Measurements from ENCODE around the gene TMEM242. TPM values are rescaled to one million over a fixed set of nuclear protein-coding genes. Genes with fewer than 3 reads are reported as not detected.

Gene TMEM242
- total and polyA plus RNA-seq, 2 of the 8 experiments (the other 6 are each of a cell fraction or from before 2014, with no cell fraction given) = 2.4 to 9.0 TPM

- Histone ChIP-seq H2BK12ac (ENCODE audit: low read depth, low read length) (no peak overlapping the region), H3K79me1 (ENCODE audit: low read depth, low read length) (peaks cover 6% of the 10 kb centered on the region; the same call in 1 of the 2 replicates), H4K20me1 (replicated peaks in 1 of 2; ENCODE audit: control insufficient read depth in 1 of 2, insufficient read depth in 2 of 2, low read length in 2 of 2) (peaks cover 0 to 6% of the 10 kb centered on the region in 2 experiments), H2AK5ac (ENCODE audit: low read depth, low read length) (no peak overlapping the region), H3K36me3 (ENCODE audit: control insufficient read depth in 2 of 4, insufficient read depth in 4 of 4, low read length in 3 of 4) (peaks cover 8 to 23% (median 20%) of the 10 kb centered on the region in 4 experiments), H4K8ac (ENCODE audit: extremely low read depth, insufficient read depth, low read length) (no peak overlapping the region; the same call in 1 of the 2 replicates), H2BK20ac (ENCODE audit: low read length) (no peak overlapping the region), H3K14ac (ENCODE audit: insufficient read length) (no peak overlapping the region), H3K4ac (replicated peaks; ENCODE audit: insufficient read length, low read depth, low read length) (no peak overlapping the region), H3K79me2 (ENCODE audit: control insufficient read depth in 1 of 2, insufficient read depth in 2 of 2, low read length in 2 of 2) (no peaks in the 10 kb centered on the region), H2BK15ac (ENCODE audit: low read length) (no peak overlapping the region), H3K9me3 (ENCODE audit: insufficient read depth in 2 of 2, low read depth in 1 of 2, low read length in 1 of 2) (no peaks in the 10 kb centered on the region), H3K27ac (ENCODE audit: low read depth, low read length) (no peak overlapping the region), H2BK120ac (replicated peaks; ENCODE audit: low read depth, low read length) (no peak overlapping the region), H3K27me3 (replicated peaks in 1 of 4; ENCODE audit: control insufficient read depth in 3 of 4, extremely low read depth in 1 of 4, insufficient read depth in 3 of 4, low read length in 3 of 4) (no peaks in the 10 kb centered on the region), H2AFZ (ENCODE audit: low read length) (no peak overlapping the region), H3K18ac (ENCODE audit: extremely low read depth, low read length) (no peak overlapping the region), H3K4me3 (ENCODE audit: extremely low read depth in 1 of 4, insufficient read depth in 2 of 4, low read depth in 3 of 4, low read length in 4 of 4) (no peak overlapping the region), H3K56ac (replicated peaks; ENCODE audit: insufficient read length, low read depth, low read length) (no peak overlapping the region), H4K5ac (ENCODE audit: insufficient read length, low read depth, low read length) (no peak overlapping the region), H4K91ac (replicated peaks; ENCODE audit: insufficient read length, low read length) (no peak overlapping the region), H3K4me2 (ENCODE audit: insufficient read depth in 1 of 2, low read depth in 2 of 2, low read length in 2 of 2) (no peak overlapping the region), H3K23me2 (ENCODE audit: low read depth, low read length) (no peaks in the 10 kb centered on the region), H3K4me1 (replicated peaks in 1 of 4; ENCODE audit: control insufficient read depth in 3 of 4, insufficient read depth in 4 of 4, low read length in 3 of 4) (no peaks in the 10 kb centered on the region), H3K23ac (ENCODE audit: insufficient read length) (no peak overlapping the region), H2BK5ac (ENCODE audit: low read depth, low read length) (peak overlapping the region; percentile 16; the same call in 1 of the 2 replicates), H3K9ac (replicated peaks in 1 of 4; ENCODE audit: extremely low read depth in 1 of 4, low read depth in 3 of 4, low read length in 3 of 4) (0 out of 7 replicates have a peak overlapping the region, but pooled peaks of 1 of the 4 experiments have one; percentile 13)
- DNase-seq (ENCODE audit: low read depth in 1 of 2, low spot score in 2 of 2) (no peak), FAIRE-seq (peak; percentile 24)
- POLR2A ChIA-PET (ENCODE audit: partially characterized antibody) = no interaction called here
- WGBS, 2 experiments (ENCODE audit: extremely low coverage in 1 of 2, insufficient coverage in 1 of 2, insufficient read length in 1 of 2, insufficient replicate concordance in 2 of 2, low coverage in 1 of 2, low lambda C conversion rate in 2 of 2, missing lambda C conversion rate in 1 of 2) = 63% methylated on average over 9 of the region's 9 CpGs; no CpG with 5 or more reads in 1 of the 2 experiments
- CTCF ChIA-PET (ENCODE audit: partially characterized antibody) = no interaction called here
- TF ChIP-seq GTF2F1 (IDR thresholded peaks at IDR 0.05; ENCODE audit: borderline replicate concordance, low read depth, low read length) (no peak), SUZ12 (IDR thresholded peaks at IDR 0.05; ENCODE audit: low read length) (no peak), CTCF (IDR thresholded peaks at IDR 0.05; ENCODE audit: control extremely low read depth in 1 of 3, insufficient read depth in 1 of 3, low read depth in 1 of 3, low read length in 3 of 3) (no peak), MAFK (IDR thresholded peaks at IDR 0.05; ENCODE audit: low read depth, low read length) (no peak), CTBP2 (IDR thresholded peaks at IDR 0.05; ENCODE audit: borderline replicate concordance, insufficient read depth, insufficient read length, low read length) (no peak), NRF1 (IDR thresholded peaks at IDR 0.05; ENCODE audit: low read depth, low read length) (no peak), HDAC6 (IDR thresholded peaks at IDR 0.05; ENCODE audit: low read depth, low read length) (no peak), TCF12 (IDR thresholded peaks at IDR 0.05; ENCODE audit: low read depth, low read length) (no peak), RAD21 (IDR thresholded peaks at IDR 0.05 in 1 of 2, conservative IDR thresholded peaks at IDR 0.05 in 1 of 2; ENCODE audit: low read depth in 2 of 2, low read length in 2 of 2) (no peak), CBX8 (IDR thresholded peaks at IDR 0.05; ENCODE audit: borderline replicate concordance, low read depth, low read length) (no peak), EGR1 (IDR thresholded peaks at IDR 0.05; ENCODE audit: borderline replicate concordance, low read depth, low read length) (no peak)
These were observed 10.6 kb downstream of the TMEM242 start for GRCh38 chr6:157312757-157313156.

All from H1 (cell line).